Measurements from ENCODE around the gene LIMS1. TPM values are rescaled to one million over a fixed set of nuclear protein-coding genes. Genes with fewer than 3 reads are reported as not detected.
A peak's percentile ranks its signal among the peaks of the same experiment; 100 is the strongest.

The LIMS1 gene
- total and polyA plus RNA-seq, 2 donors from 2014 or later, result 14.4 to 65.1 TPM

DNA sequence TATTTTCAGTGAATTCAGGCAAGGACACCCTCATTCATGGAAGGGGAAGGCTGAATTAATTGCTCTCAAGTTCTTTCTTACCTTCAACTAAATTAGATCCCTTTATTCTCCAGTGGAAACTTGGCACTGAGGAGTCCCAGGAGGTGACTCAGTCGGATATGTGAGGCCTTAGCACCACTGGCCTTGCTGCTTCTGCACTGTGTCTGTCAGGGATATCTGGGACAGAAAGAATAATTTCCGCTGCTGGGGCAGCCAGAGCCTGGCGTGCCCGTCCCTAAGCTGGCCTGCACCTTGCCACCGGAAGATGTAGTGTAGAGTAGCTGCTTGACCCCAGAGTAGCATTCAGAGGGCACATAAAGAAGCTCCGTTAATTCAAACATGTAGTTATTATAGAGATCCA, 53.4 kb downstream of the LIMS1 start:
- no peak for FAIRE-seq
- H3K4me1 ChIP-seq (ENCODE audit: control insufficient read depth in 2 of 3, insufficient read depth in 2 of 3, low read depth in 1 of 3, low read length in 3 of 3), result peaks cover 5 to 18% (median 12%) of the 10 kb centered on the region in 3 donors
- intact Hi-C loops (cut with DNase I), result loop anchor here (10.0 kb wide), 1 partner anchor 233 kb away; no protein-coding TSS in a partner anchor
- peak overlapping the region in 1 of 3 donors; percentile 12 for H3K9ac ChIP-seq (ENCODE audit: low read length in 3 of 3)
- H3K4me3 ChIP-seq (ENCODE audit: low read length in 3 of 3), result no peak overlapping the region
- no peaks in the 10 kb centered on the region for H3K27me3 ChIP-seq (ENCODE audit: control insufficient read depth, insufficient read depth, low read length)
- peak in 1 of 5 donors; percentile 38 for DNase-seq
- no peaks in the 10 kb centered on the region for H3K9me3 ChIP-seq (ENCODE audit: control insufficient read depth in 2 of 3, insufficient read depth in 1 of 3, low read length in 3 of 3)
- H3K27ac ChIP-seq (ENCODE audit: low read depth in 2 of 2, low read length in 2 of 2), result peak overlapping the region; percentile 54 to 83
- TF ChIP-seq, protein P1, sequence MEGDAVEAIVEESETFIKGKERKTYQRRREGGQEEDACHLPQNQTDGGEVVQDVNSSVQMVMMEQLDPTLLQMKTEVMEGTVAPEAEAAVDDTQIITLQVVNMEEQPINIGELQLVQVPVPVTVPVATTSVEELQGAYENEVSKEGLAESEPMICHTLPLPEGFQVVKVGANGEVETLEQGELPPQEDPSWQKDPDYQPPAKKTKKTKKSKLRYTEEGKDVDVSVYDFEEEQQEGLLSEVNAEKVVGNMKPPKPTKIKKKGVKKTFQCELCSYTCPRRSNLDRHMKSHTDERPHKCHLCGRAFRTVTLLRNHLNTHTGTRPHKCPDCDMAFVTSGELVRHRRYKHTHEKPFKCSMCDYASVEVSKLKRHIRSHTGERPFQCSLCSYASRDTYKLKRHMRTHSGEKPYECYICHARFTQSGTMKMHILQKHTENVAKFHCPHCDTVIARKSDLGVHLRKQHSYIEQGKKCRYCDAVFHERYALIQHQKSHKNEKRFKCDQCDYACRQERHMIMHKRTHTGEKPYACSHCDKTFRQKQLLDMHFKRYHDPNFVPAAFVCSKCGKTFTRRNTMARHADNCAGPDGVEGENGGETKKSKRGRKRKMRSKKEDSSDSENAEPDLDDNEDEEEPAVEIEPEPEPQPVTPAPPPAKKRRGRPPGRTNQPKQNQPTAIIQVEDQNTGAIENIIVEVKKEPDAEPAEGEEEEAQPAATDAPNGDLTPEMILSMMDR (IDR thresholded peaks at IDR 0.05; ENCODE audit: borderline replicate concordance, extremely low read depth, insufficient read depth), result no peak
- H3K36me3 ChIP-seq (ENCODE audit: control insufficient read depth in 2 of 3, insufficient read depth in 3 of 3, low read length in 3 of 3), result no peaks in the 10 kb centered on the region

DNA sequence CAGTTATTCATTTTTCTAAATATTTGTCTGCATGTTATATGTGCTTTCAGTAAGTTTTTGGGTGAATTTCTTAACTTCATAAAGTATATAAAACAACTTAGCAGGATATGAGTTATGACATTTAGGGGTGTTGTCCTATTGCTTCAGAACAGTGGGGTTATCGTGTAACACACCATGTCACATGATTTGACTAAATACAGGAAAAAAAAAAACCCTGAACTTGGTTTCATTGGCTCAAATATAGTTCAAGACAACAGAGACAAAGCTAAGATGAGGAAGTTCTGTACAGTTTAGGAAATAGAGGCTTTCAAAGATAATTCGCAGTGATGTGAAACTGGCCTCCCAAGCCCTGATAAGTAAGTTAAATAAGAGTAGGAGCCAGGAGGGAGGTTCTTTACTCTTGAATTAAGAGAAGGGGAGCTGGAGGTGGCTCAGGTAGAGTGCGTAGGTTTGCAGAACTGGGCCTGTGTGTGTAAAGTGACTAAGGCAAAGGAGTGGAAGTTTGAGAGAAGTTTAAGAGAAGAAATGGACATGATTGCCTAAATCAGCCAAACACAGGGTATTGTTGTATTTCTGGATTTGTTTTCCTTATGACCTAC, 53.9 kb downstream of the LIMS1 start:
- Histone ChIP-seq H3K9me3 (ENCODE audit: control insufficient read depth in 2 of 3, insufficient read depth in 1 of 3, low read length in 3 of 3) (no peaks in the 10 kb centered on the region), H3K9ac (ENCODE audit: low read length in 3 of 3) (no peak overlapping the region), H3K4me3 (ENCODE audit: low read length in 3 of 3) (no peak overlapping the region), H3K27ac (ENCODE audit: low read depth in 2 of 2, low read length in 2 of 2) (peak overlapping the region; percentile 54 to 83), H3K4me1 (ENCODE audit: control insufficient read depth in 2 of 3, insufficient read depth in 2 of 3, low read depth in 1 of 3, low read length in 3 of 3) (peaks cover 5 to 18% (median 12%) of the 10 kb centered on the region in 3 donors), H3K27me3 (ENCODE audit: control insufficient read depth, insufficient read depth, low read length) (no peaks in the 10 kb centered on the region), H3K36me3 (ENCODE audit: control insufficient read depth in 2 of 3, insufficient read depth in 3 of 3, low read length in 3 of 3) (no peaks in the 10 kb centered on the region)
- FAIRE-seq (no peak), DNase-seq (no peak)
- TF ChIP-seq, protein P1 (IDR thresholded peaks at IDR 0.05; ENCODE audit: borderline replicate concordance, extremely low read depth, insufficient read depth), result no peak
- intact Hi-C loops (cut with DNase I), result loop anchor here (10.0 kb wide), 1 partner anchor 233 kb away; no protein-coding TSS in a partner anchor

DNA sequence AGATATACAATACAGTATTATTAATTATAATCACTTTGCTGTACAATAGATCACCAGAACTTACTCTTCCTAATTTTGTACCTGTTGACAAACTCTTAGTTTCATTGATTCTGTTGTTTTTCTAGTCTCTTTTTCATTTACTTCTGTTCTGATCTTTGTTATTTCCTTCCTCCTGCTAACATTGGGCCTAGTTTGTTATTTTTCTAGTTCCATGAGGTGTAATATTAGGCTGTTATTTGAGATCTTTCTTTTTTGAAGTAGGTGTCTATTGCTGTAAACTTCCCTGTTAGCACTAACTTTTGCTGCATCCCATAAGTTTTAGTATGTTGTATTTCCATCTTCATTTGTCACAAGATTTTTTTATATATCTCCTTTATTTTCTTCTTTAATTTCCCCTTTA, 55.1 kb downstream of the LIMS1 start:
- Histone ChIP-seq H3K9me3 (ENCODE audit: control insufficient read depth in 2 of 3, insufficient read depth in 1 of 3, low read length in 3 of 3) (no peaks in the 10 kb centered on the region), H3K4me3 (ENCODE audit: low read length in 3 of 3) (no peak overlapping the region), H3K27me3 (ENCODE audit: control insufficient read depth, insufficient read depth, low read length) (no peaks in the 10 kb centered on the region), H3K9ac (ENCODE audit: low read length in 3 of 3) (no peak overlapping the region), H3K4me1 (ENCODE audit: control insufficient read depth in 2 of 3, insufficient read depth in 2 of 3, low read depth in 1 of 3, low read length in 3 of 3) (peaks cover 3 to 20% (median 10%) of the 10 kb centered on the region in 3 donors), H3K36me3 (ENCODE audit: control insufficient read depth in 2 of 3, insufficient read depth in 3 of 3, low read length in 3 of 3) (no peaks in the 10 kb centered on the region), H3K27ac (ENCODE audit: low read depth in 2 of 2, low read length in 2 of 2) (no peak overlapping the region)
- DNase-seq, result no peak
- intact Hi-C loops (cut with DNase I), result loop anchor here (10.0 kb wide), 1 partner anchor 235 kb away; no protein-coding TSS in a partner anchor
- TF ChIP-seq, protein P1 (IDR thresholded peaks at IDR 0.05; ENCODE audit: borderline replicate concordance, extremely low read depth, insufficient read depth), result no peak
- FAIRE-seq, result no peak

All from kidney (tissue), 14 donors.